Raji (cell line): ENCODE results near the gene CIRBP.

ENCODE experiments used
- POLR2A ChIP-seq: IDR thresholded peaks from 2 replicates; pipeline ENCODE4 v1.6.1; 2011; ENCODE audit warnings: low read depth, low read length, control low read depth; ENCODE audit not compliant: insufficient read depth

The CIRBP gene

DNA sequence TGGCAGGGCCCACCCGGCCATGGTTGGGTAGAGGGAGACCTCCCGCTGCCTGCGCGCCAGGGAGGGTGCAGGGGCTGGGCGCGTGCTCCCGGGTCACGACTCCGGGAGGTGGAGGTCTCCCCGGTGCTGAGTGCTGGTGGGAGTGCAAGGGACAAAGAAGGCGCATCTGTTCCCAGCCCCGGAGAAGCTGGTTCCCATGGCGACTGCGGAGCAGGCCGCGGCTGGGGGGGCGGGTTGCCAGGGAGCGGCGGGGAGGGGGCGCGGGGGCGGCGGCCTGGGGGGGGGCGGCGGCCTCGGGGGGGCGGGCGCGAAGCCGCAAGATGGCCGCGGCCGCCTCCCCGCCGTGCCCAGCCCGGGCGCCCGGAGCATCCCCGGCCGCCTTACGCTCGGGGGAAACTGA is 32.6 kb upstream of the CIRBP start:
- TF ChIP-seq POLR2A: no peak

DNA sequence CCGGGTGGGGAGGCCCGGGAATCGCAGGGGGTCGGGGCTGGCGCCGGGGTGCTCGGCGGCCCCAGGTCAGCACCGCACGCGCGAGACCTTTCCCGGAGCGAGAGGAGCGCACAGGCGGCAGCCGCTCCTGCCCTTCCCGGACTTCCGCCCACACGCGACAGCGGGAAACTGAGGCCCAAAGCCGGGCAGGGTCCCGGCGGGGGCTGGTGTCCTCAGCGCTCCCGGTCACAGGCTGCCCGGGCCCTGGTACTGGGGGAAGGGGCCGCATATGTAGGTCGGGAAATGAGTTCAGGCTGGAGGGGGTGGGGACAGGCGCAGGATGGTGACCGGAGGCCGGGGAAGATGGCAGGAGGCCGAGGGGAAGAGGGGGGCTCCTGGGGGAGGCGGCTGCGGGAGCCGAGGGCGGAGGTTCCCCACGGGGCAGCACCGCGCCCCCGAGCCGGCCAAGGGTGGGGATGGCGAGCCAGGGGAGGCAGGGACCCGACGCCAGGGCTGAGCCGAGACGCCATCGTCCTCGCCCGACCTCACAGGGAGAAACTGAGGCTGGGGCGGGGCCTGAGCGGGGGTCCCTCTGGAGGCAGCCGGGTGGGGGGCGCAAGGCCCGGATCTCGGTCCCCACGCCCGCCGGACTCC is 32.0 kb upstream of the CIRBP start:
- TF ChIP-seq POLR2A: no peak

DNA sequence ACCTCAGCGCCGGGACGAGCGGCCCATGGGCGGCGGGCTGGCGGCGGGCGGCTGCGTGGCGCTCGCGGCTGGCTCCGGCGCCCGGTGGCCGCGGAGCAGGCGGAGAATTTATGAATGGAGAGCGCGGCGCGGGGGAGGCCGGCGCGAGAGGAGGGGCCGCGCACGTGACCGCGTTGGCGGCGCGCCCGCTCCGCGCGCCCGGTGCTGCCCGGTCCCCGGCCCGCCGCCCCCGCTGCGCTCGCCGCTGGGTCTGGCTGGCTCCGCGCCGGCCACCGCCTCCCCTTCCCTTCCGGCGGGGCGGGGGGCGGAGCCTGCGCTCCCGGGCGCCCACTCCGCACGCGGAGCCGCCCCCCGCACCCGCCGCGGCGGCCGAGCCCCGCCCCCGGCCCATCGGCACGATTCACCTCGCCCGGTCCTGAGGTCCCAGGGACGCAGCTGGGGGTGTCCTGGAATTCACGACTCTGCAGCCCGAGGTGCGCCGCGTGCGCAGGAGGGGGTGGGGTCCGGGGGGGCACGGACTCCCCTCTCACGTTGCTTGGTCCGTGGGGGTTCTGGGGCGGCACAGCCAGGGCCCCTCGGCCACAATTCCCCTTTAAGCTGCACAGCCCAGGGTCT is 31.3 kb upstream of the CIRBP start, which contains the start of gene CBARP:
TSS of gene CBARP (minus strand) at position 252 of the 615 bp plus-strand sequence. CDS start 1,905 bp downstream, outside the sequence.
- no peak for TF ChIP-seq POLR2A

DNA sequence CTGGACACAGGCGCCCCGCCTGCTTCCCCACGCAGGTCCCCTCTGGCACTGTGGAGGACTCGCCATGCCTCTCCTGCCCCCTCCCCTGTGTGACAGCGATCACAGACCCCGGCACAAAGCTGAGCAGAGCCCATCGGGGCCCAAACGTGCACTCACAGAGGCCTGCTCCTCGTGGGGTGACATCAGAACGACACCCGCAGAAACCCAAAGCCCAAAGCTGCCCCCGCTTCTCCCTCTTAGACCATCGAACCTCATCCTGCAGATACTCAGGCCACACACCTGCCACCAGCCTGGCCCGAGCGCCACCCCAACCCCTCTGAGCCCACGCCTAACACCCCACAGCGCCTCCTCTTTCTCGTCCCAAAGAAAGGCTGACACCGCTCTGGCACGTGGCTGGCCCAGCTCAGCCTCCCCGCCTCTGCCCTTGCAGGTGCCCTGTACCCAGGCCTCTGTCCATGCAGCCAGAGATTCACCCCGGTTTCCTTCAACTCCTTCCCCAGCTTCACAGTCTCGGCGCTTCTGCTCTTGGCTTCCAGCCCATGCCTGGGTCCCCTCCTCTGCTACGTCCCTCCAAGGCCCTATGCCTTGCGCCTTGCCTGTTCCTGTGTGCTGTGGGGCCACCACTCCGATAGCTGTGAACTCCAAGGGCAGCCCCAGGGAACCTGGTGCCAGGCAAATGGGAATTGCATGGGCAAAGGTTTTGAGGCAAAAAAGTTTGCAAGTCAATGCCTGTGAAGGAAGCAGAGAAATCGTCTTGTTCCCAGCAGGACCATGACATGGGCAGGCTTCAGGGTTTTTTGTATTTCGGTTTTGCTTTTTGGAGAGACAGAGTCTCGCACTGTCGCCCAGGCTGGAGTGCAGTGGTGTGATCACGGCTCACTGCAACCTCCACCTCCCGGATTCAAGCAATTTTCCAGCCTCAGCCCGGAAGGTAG is 30.5 kb upstream of the CIRBP start:
- no peak for TF ChIP-seq POLR2A

DNA sequence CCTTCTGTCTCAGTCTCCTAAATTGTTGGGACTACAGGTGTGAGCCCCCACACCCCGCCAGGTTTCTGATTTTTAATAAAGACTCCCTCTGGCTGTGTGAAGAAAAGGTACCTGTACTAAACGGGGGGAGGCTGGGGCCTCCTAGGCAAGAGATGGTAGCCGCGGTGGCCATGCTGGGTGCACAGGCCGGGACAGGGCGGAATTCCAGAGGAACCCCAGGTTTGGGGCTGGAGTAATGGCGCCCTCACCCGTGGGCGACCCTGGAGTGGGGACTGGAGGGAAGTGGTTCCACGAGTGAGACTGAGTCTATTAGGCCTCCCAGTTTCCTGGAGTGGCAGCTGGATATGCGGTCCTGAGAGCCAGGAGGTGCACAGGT is 29.7 kb upstream of the CIRBP start:
- TF ChIP-seq POLR2A: no peak

DNA sequence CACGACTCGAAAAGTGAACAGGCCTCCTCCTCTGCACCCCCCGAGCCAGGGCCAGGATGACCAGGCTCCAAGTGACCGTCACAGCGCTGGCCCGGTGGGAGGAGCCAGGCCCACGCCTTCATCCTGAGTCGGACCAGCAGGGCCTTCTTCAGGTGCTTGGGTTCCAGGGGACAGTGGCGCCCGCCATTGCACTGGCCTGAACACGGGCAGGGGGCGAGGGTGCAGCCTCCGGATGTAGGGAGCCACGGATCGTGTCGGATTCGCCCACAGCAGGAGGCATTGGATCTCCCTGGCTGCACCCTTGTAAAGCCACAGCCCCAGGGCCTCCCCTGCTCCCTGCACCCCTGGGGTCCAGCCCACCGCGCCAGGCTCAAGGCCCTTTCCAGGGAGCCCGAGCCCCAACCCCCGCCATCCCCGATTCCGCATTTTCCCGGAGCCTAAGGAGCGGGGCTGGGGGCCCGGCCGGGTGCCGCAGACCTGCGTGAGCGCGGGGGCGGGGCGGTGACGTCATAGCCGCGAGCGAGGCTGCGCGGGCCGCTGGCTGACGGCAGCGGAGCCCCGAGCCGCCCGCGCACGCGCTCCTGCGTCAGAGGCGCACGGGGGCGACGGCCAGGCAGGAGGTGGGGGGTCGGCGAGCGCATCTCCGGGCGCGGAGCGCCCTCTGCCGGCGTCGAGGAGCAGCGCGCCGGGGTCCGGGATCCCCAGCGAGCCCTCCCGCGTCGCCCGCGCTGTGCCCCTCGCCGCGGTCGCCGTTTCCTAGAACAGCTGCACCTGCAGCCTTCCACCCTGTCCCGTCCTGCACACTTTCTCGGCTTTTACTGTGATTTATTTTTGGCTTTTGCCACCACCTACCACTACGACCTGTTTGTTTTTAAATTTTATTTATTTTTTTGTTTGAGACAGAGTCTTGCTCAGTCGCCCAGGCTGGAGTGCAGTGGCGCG is 29.1 kb upstream of the CIRBP start:
- TF ChIP-seq POLR2A: peak; percentile 36; the same call in 1 of the 2 replicates

DNA sequence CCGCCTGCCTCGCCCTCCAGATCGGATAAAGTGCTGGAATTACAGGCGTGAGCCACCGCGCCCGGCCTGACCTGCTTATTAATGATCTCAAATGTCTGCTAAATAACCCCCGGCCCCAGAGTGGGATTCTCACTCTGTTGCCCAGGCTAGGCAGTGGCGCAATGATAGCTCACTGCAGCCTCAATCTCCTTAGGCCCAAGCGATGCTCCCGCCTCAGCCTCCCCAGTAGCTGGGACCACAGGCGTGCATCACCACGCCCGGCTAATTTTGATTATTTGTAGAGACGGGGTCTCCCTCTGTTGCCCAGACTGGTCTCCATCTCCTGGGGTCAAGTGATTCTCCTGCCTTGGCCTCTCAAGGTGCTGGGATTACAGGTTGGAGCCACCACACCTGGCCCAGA is 28.2 kb upstream of the CIRBP start:
- TF ChIP-seq POLR2A: no peak

DNA sequence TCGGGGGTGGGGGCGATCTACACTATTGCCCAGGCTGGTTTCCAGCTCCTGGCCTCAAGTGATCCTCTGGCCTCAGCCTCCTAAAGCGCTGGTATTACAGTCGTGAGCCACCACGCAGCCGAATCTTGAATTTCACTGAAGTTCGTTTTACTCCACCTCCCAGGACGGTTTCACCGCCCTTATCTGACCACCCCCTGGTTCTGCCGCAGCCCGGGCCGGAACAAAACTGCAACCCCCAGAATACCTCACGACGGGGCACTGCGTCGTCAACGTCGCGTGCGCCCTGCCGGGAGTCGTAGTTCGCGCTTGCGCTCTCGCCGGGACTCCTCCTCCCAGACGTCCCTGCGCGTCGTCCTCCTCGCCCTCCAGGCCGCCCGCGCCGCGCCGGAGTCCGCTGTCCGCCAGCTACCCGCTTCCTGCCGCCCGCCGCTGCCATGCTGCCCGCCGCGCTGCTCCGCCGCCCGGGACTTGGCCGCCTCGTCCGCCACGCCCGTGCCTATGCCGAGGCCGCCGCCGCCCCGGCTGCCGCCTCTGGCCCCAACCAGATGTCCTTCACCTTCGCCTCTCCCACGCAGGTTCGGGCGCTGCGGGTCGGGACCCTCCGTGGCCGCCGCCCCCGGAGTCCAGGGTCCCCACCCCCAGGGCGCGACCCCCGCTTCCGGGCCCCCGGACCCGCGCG is 27.6 kb upstream of the CIRBP start, which contains the start of gene ATP5F1D:
TSS of gene ATP5F1D (plus strand) at position 335 of the 679 bp plus-strand sequence. CDS start at position 435, 100 bp downstream.
- peak; percentile 87 for TF ChIP-seq POLR2A

DNA sequence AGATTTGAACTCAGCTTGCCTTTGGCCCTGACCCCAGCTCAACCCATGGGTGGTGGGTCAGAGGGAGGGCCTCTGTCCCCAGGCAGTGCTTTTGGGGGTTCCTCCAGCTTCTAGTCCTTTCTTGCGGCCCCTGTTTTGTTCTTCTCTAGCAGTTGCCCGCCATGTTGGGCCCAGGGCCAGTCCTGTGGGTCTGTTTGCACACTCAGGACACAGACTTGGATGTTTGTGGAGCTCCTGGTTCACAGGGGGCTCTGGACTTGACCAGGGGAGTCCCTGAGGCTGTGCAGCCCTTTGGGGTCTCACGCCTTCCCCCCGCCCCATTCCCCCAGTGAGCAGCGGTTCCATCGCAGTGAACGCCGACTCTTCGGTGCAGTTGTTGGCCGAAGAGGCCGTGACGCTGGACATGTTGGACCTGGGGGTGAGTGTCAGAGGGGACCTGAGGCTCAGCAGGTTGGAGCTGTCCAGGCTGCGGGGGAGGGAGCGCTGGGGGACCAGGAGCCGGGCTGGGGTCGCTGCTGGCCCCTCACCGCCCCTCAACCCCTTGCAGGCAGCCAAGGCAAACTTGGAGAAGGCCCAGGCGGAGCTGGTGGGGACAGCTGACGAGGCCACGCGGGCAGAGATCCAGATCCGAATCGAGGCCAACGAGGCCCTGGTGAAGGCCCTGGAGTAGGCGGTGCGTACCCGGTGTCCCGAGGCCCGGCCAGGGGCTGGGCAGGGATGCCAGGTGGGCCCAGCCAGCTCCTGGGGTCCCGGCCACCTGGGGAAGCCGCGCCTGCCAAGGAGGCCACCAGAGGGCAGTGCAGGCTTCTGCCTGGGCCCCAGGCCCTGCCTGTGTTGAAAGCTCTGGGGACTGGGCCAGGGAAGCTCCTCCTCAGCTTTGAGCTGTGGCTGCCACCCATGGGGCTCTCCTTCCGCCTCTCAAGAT is 25.1 kb upstream of the CIRBP start:
- no peak; the same call in 1 of the 2 replicates for TF ChIP-seq POLR2A

DNA sequence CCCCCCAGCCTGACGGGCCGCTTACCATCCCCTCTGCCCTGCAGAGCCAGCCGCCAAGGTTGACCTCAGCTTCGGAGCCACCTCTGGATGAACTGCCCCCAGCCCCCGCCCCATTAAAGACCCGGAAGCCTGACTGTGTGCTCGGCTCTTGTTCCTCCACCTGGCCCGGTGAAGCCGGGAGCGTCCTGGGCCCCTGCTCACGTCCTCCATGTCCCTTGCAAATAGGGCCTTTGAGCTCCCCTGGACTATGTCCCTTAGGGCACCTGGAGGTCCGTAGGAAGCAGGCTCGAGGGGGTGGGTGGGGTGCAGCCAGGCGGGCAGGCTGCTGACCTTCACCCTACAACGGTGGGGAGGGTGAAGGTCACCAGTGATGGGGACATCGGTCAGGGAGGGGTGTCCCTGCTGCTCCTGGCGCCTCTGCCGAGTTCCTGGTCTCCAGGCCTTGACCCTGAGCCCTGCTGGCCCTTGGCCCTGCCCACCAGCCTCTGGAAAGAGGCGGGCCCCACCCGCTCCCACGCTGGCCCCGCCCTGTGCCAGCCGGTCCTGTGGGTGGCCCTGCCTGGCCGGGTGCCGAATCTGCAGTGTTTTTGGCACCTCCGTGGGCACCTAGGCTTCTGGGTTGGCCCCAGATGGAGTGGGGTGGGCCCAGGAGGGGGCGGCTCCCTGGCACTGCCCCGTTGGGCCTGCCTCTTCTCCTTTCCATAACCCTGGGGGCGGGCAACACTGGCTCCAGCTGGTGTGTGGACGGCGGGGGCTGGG is 24.3 kb upstream of the CIRBP start:
- TF ChIP-seq POLR2A: 0 out of 2 replicates have a peak, but pooled peaks have one; percentile 19

DNA sequence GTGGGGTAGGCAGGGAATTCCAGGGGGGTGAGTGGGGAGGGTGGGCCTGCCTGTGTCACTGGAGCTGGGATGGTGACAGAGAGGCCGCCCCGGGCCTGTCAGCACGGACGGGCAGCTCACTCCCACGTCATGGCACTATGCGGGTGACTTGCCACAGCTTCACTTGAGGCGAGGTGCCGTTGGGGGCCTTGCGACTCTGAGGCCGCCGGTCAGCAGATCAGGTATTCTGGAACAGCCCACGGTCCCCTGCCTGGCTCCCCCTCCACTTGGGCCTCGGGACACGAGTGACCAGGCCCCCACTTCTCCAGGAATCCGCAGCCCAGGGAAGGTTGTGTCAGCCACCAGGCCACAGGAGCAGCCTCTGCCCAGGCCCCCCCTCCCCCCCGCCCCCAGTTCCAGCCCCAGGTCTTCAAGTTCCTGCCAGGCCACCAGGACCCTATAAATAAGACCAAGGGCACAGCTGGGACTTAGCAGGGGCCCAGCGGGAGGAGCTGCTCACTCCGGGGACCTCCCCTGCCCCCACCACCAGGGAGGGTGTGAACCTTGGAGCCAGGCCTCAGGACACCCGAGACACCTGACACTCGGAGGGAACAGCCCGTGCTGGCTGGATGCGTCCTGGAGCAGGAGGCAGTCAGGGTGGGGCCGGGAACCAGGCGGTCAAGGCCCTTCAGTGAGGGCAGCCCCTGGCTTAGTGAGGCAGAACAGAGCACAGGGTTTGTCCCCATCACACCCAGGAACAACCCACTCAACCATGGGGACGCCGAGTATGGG is 23.5 kb upstream of the CIRBP start:
- no peak for TF ChIP-seq POLR2A
